ENCODE results near the gene HCN3. TPM values are rescaled to one million over a fixed set of nuclear protein-coding genes. Genes with fewer than 3 reads are reported as not detected.
"Not testable (repeated sequence)": the region's sequence is repeated elsewhere in the genome, so short reads cannot be mapped to it uniquely, and the experiment has no call there.

Gene HCN3
- polyA plus RNA-seq, 10 donors = 3.0 to 8.1 (median 4.2) TPM

- not testable (repeated sequence) for DNase-seq
Observed at GRCh38 chr1:155328856-155329255, 51.6 kb downstream of the HCN3 start.

- no peak for DNase-seq
Observed at GRCh38 chr1:155329980-155330598, 52.8 kb downstream of the HCN3 start.

- no peak for DNase-seq
Observed at GRCh38 chr1:155334962-155335361, 57.7 kb downstream of the HCN3 start.

Other genes with a start within 250 kb of the HCN3 start
- gene DCST2, start 243.7 kb upstream of the HCN3 start, polyA plus RNA-seq (ENCODE audit: insufficient read length in 10 of 10) = 1 to 10 TPM in 3 of 10 donors, under 1 TPM in 7; 0.40 to 1.9 (median 0.85) TPM
- under 1 TPM; 0.09 to 0.58 (median 0.17) TPM for gene DCST1, start 243.6 kb upstream of the HCN3 start, polyA plus RNA-seq (ENCODE audit: insufficient read length in 10 of 10)
- 10 to 100 TPM; 50.0 to 81.4 (median 59.9) TPM for gene ADAM15, start 226.1 kb upstream of the HCN3 start, polyA plus RNA-seq (ENCODE audit: insufficient read length in 10 of 10)
- 10 to 100 TPM in 1 of 10 donors, 1 to 10 TPM in 9; 5.1 to 10.2 (median 7.0) TPM for gene EFNA4, start 213.7 kb upstream of the HCN3 start, polyA plus RNA-seq (ENCODE audit: insufficient read length in 10 of 10)
- gene EFNA3, start 198.6 kb upstream of the HCN3 start, polyA plus RNA-seq (ENCODE audit: insufficient read length in 10 of 10) = 1 to 10 TPM; 2.1 to 5.3 (median 2.3) TPM
- gene EFNA1, start 149.6 kb upstream of the HCN3 start, polyA plus RNA-seq (ENCODE audit: insufficient read length in 10 of 10) = 10 to 100 TPM; 19.4 to 31.5 (median 22.8) TPM
- gene SLC50A1, start 141.6 kb upstream of the HCN3 start, polyA plus RNA-seq (ENCODE audit: insufficient read length in 10 of 10) = 10 to 100 TPM; 18.1 to 21.6 (median 21.1) TPM
- gene DPM3, start 136.9 kb upstream of the HCN3 start, polyA plus RNA-seq (ENCODE audit: insufficient read length in 10 of 10) = 10 to 100 TPM; 11.9 to 28.7 (median 18.8) TPM
- gene KRTCAP2, start 104.2 kb upstream of the HCN3 start, polyA plus RNA-seq (ENCODE audit: insufficient read length in 10 of 10) = 100 to 1,000 TPM in 2 of 10 donors, 10 to 100 TPM in 8; 77.1 to 103 (median 93.4) TPM
- under 1 TPM; 0.21 to 0.83 (median 0.52) TPM for gene TRIM46, start 103.6 kb upstream of the HCN3 start, polyA plus RNA-seq (ENCODE audit: insufficient read length in 10 of 10)
- gene THBS3, start 69.6 kb upstream of the HCN3 start, polyA plus RNA-seq (ENCODE audit: insufficient read length in 10 of 10) = 10 to 100 TPM; 48.6 to 97.0 (median 68.0) TPM
- gene MTX1, start 68.8 kb upstream of the HCN3 start, polyA plus RNA-seq (ENCODE audit: insufficient read length in 10 of 10) = 10 to 100 TPM; 16.3 to 26.1 (median 21.6) TPM
- 10 to 100 TPM; 11.7 to 18.1 (median 15.3) TPM for gene ENTREP3, start 22.0 kb upstream of the HCN3 start, polyA plus RNA-seq (ENCODE audit: insufficient read length in 10 of 10)
- 10 to 100 TPM; 39.1 to 50.0 (median 40.8) TPM for gene SCAMP3, start 15.1 kb upstream of the HCN3 start, polyA plus RNA-seq (ENCODE audit: insufficient read length in 10 of 10)
- 10 to 100 TPM; 34.2 to 54.5 (median 41.4) TPM for gene CLK2, start 4.0 kb upstream of the HCN3 start, polyA plus RNA-seq (ENCODE audit: insufficient read length in 10 of 10)
- gene PKLR, start 24.0 kb downstream of the HCN3 start, polyA plus RNA-seq (ENCODE audit: insufficient read length in 10 of 10) = under 1 TPM in 7 of 10 donors, not detected in 3; 0.08 to 0.36 (median 0.13) TPM
- gene FDPS, start 31.4 kb downstream of the HCN3 start, polyA plus RNA-seq (ENCODE audit: insufficient read length in 10 of 10) = 100 to 1,000 TPM in 8 of 10 donors, 10 to 100 TPM in 2; 88.5 to 139 (median 110) TPM
- gene RUSC1, start 43.4 kb downstream of the HCN3 start, polyA plus RNA-seq (ENCODE audit: insufficient read length in 10 of 10) = 10 to 100 TPM; 20.5 to 30.4 (median 26.7) TPM

All from muscle of back (tissue), 11 donors.